ENCODE results near the gene PTH2. TPM values are rescaled to one million over a fixed set of nuclear protein-coding genes. Genes with fewer than 3 reads are reported as not detected.
A peak's percentile ranks its signal among the peaks of the same experiment; 100 is the strongest.
"Not testable (repeated sequence)": the region's sequence is repeated elsewhere in the genome, so short reads cannot be mapped to it uniquely, and the experiment has no call there.

The PTH2 gene
- total RNA-seq, 1 donor from 2014 or later, result not detected

- H3K9me3 ChIP-seq (ENCODE audit: control insufficient read depth in 3 of 3, low read length in 3 of 3), result no peaks in the 10 kb centered on the region
- peaks cover 20 to 27% (median 26%) of the 10 kb centered on the region in 3 donors for H3K4me1 ChIP-seq (ENCODE audit: control insufficient read depth in 3 of 3, insufficient read depth in 3 of 3, low read length in 3 of 3)
- peak overlapping the region in 1 of 3 donors; percentile 6 for H3K4me3 ChIP-seq (ENCODE audit: low read length in 3 of 3)
- no peaks in the 10 kb centered on the region for H3K27me3 ChIP-seq (ENCODE audit: control insufficient read depth in 3 of 3, insufficient read depth in 3 of 3, low read length in 3 of 3)
- H3K27ac ChIP-seq (ENCODE audit: low read depth, low read length), result no peak overlapping the region
- H3K36me3 ChIP-seq (ENCODE audit: control insufficient read depth in 3 of 3, insufficient read depth in 3 of 3, low read length in 3 of 3), result peaks cover 11 to 20% (median 19%) of the 10 kb centered on the region in 3 donors
- peak overlapping the region in 2 of 3 donors; percentile 33 to 51 for H3K9ac ChIP-seq (ENCODE audit: low read depth in 1 of 3, low read length in 3 of 3)
Observed at GRCh38 chr19:49450405-49450804, 27.2 kb upstream of the PTH2 start.

GRCh38 chr19:49448432-49448786, 25.2 kb upstream of the PTH2 start:
- Histone ChIP-seq H3K36me3 (ENCODE audit: control insufficient read depth in 3 of 3, insufficient read depth in 3 of 3, low read length in 3 of 3) (peaks cover 11 to 20% (median 19%) of the 10 kb centered on the region in 3 donors), H3K27me3 (ENCODE audit: control insufficient read depth in 3 of 3, insufficient read depth in 3 of 3, low read length in 3 of 3) (no peaks in the 10 kb centered on the region), H3K4me1 (ENCODE audit: control insufficient read depth in 3 of 3, insufficient read depth in 3 of 3, low read length in 3 of 3) (peaks cover 12 to 20% (median 17%) of the 10 kb centered on the region in 3 donors), H3K4me3 (ENCODE audit: low read length in 3 of 3) (no peak overlapping the region), H3K9me3 (ENCODE audit: control insufficient read depth in 3 of 3, low read length in 3 of 3) (no peaks in the 10 kb centered on the region), H3K27ac (ENCODE audit: low read depth, low read length) (no peak overlapping the region), H3K9ac (ENCODE audit: low read depth in 1 of 3, low read length in 3 of 3) (no peak overlapping the region)

GRCh38 chr19:49447485-49448431, 24.5 kb upstream of the PTH2 start:
- H3K27ac ChIP-seq (ENCODE audit: low read depth, low read length), result no peak overlapping the region
- no peak overlapping the region for H3K4me3 ChIP-seq (ENCODE audit: low read length in 3 of 3)
- H3K4me1 ChIP-seq (ENCODE audit: control insufficient read depth in 3 of 3, insufficient read depth in 3 of 3, low read length in 3 of 3), result peaks cover 12 to 24% (median 17%) of the 10 kb centered on the region in 3 donors

GRCh38 chr19:49445997-49446396, 22.8 kb upstream of the PTH2 start:
- Histone ChIP-seq H3K27me3 (ENCODE audit: control insufficient read depth in 3 of 3, insufficient read depth in 3 of 3, low read length in 3 of 3) (peaks cover 10 to 12% (median 11%) of the 10 kb centered on the region in 3 donors), H3K4me1 (ENCODE audit: control insufficient read depth in 3 of 3, insufficient read depth in 3 of 3, low read length in 3 of 3) (peaks cover 15 to 25% (median 15%) of the 10 kb centered on the region in 3 donors), H3K27ac (ENCODE audit: low read depth, low read length) (no peak overlapping the region), H3K36me3 (ENCODE audit: control insufficient read depth in 3 of 3, insufficient read depth in 3 of 3, low read length in 3 of 3) (peaks cover 11 to 20% (median 19%) of the 10 kb centered on the region in 3 donors), H3K9ac (ENCODE audit: low read depth in 1 of 3, low read length in 3 of 3) (no peak overlapping the region), H3K9me3 (ENCODE audit: control insufficient read depth in 3 of 3, low read length in 3 of 3) (no peaks in the 10 kb centered on the region), H3K4me3 (ENCODE audit: low read length in 3 of 3) (no peak overlapping the region)

More at GRCh38 chr19:49447485-49448431, 24.5 kb upstream of the PTH2 start:
- no peaks in the 10 kb centered on the region for H3K9me3 ChIP-seq (ENCODE audit: control insufficient read depth in 3 of 3, low read length in 3 of 3)
- H3K27me3 ChIP-seq (ENCODE audit: control insufficient read depth in 3 of 3, insufficient read depth in 3 of 3, low read length in 3 of 3), result no peaks in the 10 kb centered on the region
- peaks cover 11 to 20% (median 19%) of the 10 kb centered on the region in 3 donors for H3K36me3 ChIP-seq (ENCODE audit: control insufficient read depth in 3 of 3, insufficient read depth in 3 of 3, low read length in 3 of 3)
- H3K9ac ChIP-seq (ENCODE audit: low read depth in 1 of 3, low read length in 3 of 3), result no peak overlapping the region

GRCh38 chr19:49444100-49444700, 21.0 kb upstream of the PTH2 start:
- not testable (repeated sequence) for H3K9me3 ChIP-seq (ENCODE audit: control insufficient read depth in 3 of 3, low read length in 3 of 3); H3K4me3 ChIP-seq (ENCODE audit: low read length in 3 of 3); H3K9ac ChIP-seq (ENCODE audit: low read depth in 1 of 3, low read length in 3 of 3); H3K27ac ChIP-seq (ENCODE audit: low read depth, low read length)
- peaks cover 6 to 18% (median 13%) of the 10 kb centered on the region in 3 donors for H3K4me1 ChIP-seq (ENCODE audit: control insufficient read depth in 3 of 3, insufficient read depth in 3 of 3, low read length in 3 of 3)
- H3K36me3 ChIP-seq (ENCODE audit: control insufficient read depth in 3 of 3, insufficient read depth in 3 of 3, low read length in 3 of 3), result peaks cover 8 to 19% (median 18%) of the 10 kb centered on the region in 3 donors
- H3K27me3 ChIP-seq (ENCODE audit: control insufficient read depth in 3 of 3, insufficient read depth in 3 of 3, low read length in 3 of 3), result peaks cover 27 to 28% (median 28%) of the 10 kb centered on the region in 3 donors

GRCh38 chr19:49443366-49444099, 20.3 kb upstream of the PTH2 start:
- Histone ChIP-seq H3K9ac (ENCODE audit: low read depth in 1 of 3, low read length in 3 of 3) (peak overlapping the region; percentile 38 to 70 (median 51)), H3K4me3 (ENCODE audit: low read length in 3 of 3) (peak overlapping the region; percentile 61 to 77 (median 70)), H3K4me1 (ENCODE audit: control insufficient read depth in 3 of 3, insufficient read depth in 3 of 3, low read length in 3 of 3) (peaks cover 4 to 16% (median 11%) of the 10 kb centered on the region in 3 donors), H3K36me3 (ENCODE audit: control insufficient read depth in 3 of 3, insufficient read depth in 3 of 3, low read length in 3 of 3) (peaks cover 6 to 17% (median 13%) of the 10 kb centered on the region in 3 donors), H3K9me3 (ENCODE audit: control insufficient read depth in 3 of 3, low read length in 3 of 3) (no peaks in the 10 kb centered on the region), H3K27ac (ENCODE audit: low read depth, low read length) (peak overlapping the region; percentile 69), H3K27me3 (ENCODE audit: control insufficient read depth in 3 of 3, insufficient read depth in 3 of 3, low read length in 3 of 3) (peaks cover 33 to 35% (median 34%) of the 10 kb centered on the region in 3 donors)

DNA sequence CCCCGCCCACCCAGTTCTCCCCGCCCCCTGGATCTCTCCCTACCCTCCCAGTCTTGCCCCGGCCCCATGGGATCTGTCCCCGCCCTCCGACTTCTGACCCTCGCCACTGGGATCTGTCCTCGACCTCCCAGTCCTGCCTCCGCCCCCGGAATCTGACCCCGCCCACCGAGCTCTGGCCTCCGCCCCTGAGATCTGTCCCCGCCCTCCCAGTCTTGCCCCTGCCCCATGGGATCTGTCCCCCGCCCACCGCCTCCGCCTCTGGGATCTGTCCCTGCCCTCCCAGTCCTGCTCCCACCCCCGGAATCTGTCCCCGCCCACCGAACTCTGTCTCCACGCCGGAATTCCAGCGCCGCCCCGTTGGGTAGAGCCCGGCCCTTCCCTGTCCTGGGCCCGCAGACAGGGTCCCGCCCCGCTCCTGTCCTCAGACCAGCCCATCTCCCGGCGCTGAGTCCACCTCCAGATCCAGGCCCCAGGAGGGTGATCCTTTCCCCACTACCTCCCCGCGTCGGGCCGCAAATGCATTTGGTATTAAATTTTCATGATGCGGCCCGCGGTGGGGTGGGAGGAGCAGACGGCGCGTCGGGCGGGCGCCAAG, 19.6 kb upstream of the PTH2 start:
- H3K9me3 ChIP-seq (ENCODE audit: control insufficient read depth in 3 of 3, low read length in 3 of 3), result no peaks in the 10 kb centered on the region
- peak overlapping the region; percentile 69 for H3K27ac ChIP-seq (ENCODE audit: low read depth, low read length)
- H3K4me3 ChIP-seq (ENCODE audit: low read length in 3 of 3), result peak overlapping the region; percentile 61 to 77 (median 70)
- H3K4me1 ChIP-seq (ENCODE audit: control insufficient read depth in 3 of 3, insufficient read depth in 3 of 3, low read length in 3 of 3), result peaks cover 4 to 16% (median 11%) of the 10 kb centered on the region in 3 donors
- H3K36me3 ChIP-seq (ENCODE audit: control insufficient read depth in 3 of 3, insufficient read depth in 3 of 3, low read length in 3 of 3), result peaks cover 6 to 11% (median 8%) of the 10 kb centered on the region in 3 donors
- peak overlapping the region in 2 of 3 donors; percentile 38 to 70 for H3K9ac ChIP-seq (ENCODE audit: low read depth in 1 of 3, low read length in 3 of 3)
- H3K27me3 ChIP-seq (ENCODE audit: control insufficient read depth in 3 of 3, insufficient read depth in 3 of 3, low read length in 3 of 3), result peaks cover 40 to 42% (median 41%) of the 10 kb centered on the region in 3 donors

GRCh38 chr19:49442354-49442753, 19.1 kb upstream of the PTH2 start:
- peaks cover 45 to 47% (median 46%) of the 10 kb centered on the region in 3 donors for H3K27me3 ChIP-seq (ENCODE audit: control insufficient read depth in 3 of 3, insufficient read depth in 3 of 3, low read length in 3 of 3)

GRCh38 chr19:49441960-49442350, 18.7 kb upstream of the PTH2 start:
- peaks cover 5% of the 10 kb centered on the region in 3 donors for H3K36me3 ChIP-seq (ENCODE audit: control insufficient read depth in 3 of 3, insufficient read depth in 3 of 3, low read length in 3 of 3)
- peak overlapping the region in 1 of 3 donors; percentile 40 for H3K9ac ChIP-seq (ENCODE audit: low read depth in 1 of 3, low read length in 3 of 3)
- H3K27ac ChIP-seq (ENCODE audit: low read depth, low read length), result peak overlapping the region; percentile 55
- H3K27me3 ChIP-seq (ENCODE audit: control insufficient read depth in 3 of 3, insufficient read depth in 3 of 3, low read length in 3 of 3), result peaks cover 48 to 49% (median 48%) of the 10 kb centered on the region in 3 donors
- H3K9me3 ChIP-seq (ENCODE audit: control insufficient read depth in 3 of 3, low read length in 3 of 3), result no peaks in the 10 kb centered on the region
- peak overlapping the region in 1 of 3 donors; percentile 55 for H3K4me3 ChIP-seq (ENCODE audit: low read length in 3 of 3)
- H3K4me1 ChIP-seq (ENCODE audit: control insufficient read depth in 3 of 3, insufficient read depth in 3 of 3, low read length in 3 of 3), result peaks cover 4 to 16% (median 8%) of the 10 kb centered on the region in 3 donors

More at GRCh38 chr19:49442354-49442753, 19.1 kb upstream of the PTH2 start:
- Histone ChIP-seq H3K27ac (ENCODE audit: low read depth, low read length) (peak overlapping the region; percentile 55), H3K9ac (ENCODE audit: low read depth in 1 of 3, low read length in 3 of 3) (peak overlapping the region in 1 of 3 donors; percentile 40), H3K4me3 (ENCODE audit: low read length in 3 of 3) (peak overlapping the region in 1 of 3 donors; percentile 55), H3K4me1 (ENCODE audit: control insufficient read depth in 3 of 3, insufficient read depth in 3 of 3, low read length in 3 of 3) (peaks cover 4 to 16% (median 8%) of the 10 kb centered on the region in 3 donors), H3K36me3 (ENCODE audit: control insufficient read depth in 3 of 3, insufficient read depth in 3 of 3, low read length in 3 of 3) (peaks cover 6 to 8% (median 8%) of the 10 kb centered on the region in 3 donors), H3K9me3 (ENCODE audit: control insufficient read depth in 3 of 3, low read length in 3 of 3) (no peaks in the 10 kb centered on the region)
